ENCODE measurements around the gene FHL2. TPM values are rescaled to one million over a fixed set of nuclear protein-coding genes. Genes with fewer than 3 reads are reported as not detected.
A peak's percentile ranks its signal among the peaks of the same experiment; 100 is the strongest.

FHL2 gene
- total and polyA plus RNA-seq, 7 donors = 24.7 to 114 (median 35.4) TPM

DNA sequence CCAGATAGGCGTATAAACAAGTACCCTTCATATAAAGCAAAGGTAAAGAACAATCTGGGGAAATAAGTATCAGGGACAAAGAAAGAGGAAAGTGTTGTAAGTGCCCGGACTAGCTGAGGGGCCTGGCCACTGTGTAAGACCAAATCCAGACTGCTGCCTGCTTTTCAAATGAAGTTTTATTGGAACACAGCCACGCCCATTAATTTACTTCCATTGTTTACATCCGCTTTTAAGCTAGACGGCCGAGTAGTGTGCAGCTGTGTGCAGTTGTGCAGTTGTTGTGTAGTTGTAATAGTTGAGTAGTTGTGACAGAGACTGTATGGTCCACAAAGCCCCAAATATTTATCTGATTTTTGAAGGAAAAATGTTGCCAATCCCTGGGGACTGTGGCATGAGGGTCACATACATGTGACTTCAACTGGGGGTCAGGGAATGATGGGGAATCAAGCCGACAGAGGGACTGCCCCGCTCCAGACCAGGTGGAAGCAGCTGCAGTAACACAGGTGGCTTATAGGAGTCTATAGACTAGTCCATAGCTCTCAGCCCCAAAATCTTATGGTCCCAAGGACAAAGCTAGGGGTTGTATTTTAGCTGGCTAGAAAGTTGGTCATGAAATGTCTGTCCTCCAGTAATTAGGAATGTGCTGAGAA is 30.0 kb downstream of the FHL2 start:
- Histone ChIP-seq H3K36me3 (ENCODE audit: insufficient read depth in 1 of 2, low read depth in 1 of 2) (peaks cover 6 to 62% of the 10 kb centered on the region in 2 donors), H3K4me1 (peaks cover 10% of the 10 kb centered on the region), H3K9me3 (no peaks in the 10 kb centered on the region), H3K27ac (no peak overlapping the region), H3K4me3 (no peak overlapping the region), H3K27me3 (ENCODE audit: insufficient read depth in 3 of 3, low read length in 2 of 3) (no peaks in the 10 kb centered on the region)
- intact Hi-C loops (cut with DNase I) = loop anchor here (1.0 to 2.0 kb wide), 2 partner anchors 152 to 154 kb away; no protein-coding TSS in a partner anchor
- WGBS, 3 donors = 74 to 76% (median 74%) methylated on average over 8 of the region's 8 CpGs
- DNase-seq (no peak), ATAC-seq (no peak)
- TF ChIP-seq, protein P1, sequence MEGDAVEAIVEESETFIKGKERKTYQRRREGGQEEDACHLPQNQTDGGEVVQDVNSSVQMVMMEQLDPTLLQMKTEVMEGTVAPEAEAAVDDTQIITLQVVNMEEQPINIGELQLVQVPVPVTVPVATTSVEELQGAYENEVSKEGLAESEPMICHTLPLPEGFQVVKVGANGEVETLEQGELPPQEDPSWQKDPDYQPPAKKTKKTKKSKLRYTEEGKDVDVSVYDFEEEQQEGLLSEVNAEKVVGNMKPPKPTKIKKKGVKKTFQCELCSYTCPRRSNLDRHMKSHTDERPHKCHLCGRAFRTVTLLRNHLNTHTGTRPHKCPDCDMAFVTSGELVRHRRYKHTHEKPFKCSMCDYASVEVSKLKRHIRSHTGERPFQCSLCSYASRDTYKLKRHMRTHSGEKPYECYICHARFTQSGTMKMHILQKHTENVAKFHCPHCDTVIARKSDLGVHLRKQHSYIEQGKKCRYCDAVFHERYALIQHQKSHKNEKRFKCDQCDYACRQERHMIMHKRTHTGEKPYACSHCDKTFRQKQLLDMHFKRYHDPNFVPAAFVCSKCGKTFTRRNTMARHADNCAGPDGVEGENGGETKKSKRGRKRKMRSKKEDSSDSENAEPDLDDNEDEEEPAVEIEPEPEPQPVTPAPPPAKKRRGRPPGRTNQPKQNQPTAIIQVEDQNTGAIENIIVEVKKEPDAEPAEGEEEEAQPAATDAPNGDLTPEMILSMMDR (IDR thresholded peaks at IDR 0.05) = no peak

DNA sequence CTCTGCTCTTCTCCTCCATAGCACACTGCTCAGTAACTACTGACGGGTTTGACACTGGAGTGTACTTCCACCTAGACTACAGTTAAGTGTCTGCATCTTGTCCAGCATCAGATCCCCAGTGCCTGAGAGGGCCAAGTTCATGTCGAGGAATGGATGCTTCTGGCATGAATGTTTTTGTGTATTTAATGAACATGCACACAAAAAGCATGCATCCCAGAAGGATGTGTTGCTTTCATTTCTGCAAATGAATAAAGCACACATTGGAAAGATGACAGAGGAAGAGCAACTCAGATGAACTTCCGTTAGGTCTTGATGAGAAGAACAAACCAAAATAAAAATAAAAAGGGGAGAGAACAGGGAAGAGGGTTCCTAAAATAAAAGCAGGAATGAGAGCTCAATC is 33.6 kb downstream of the FHL2 start:
- intact Hi-C loops (cut with DNase I) = no loop called here
- H3K36me3 ChIP-seq (ENCODE audit: insufficient read depth in 1 of 2, low read depth in 1 of 2) = peaks cover 6 to 87% of the 10 kb centered on the region in 2 donors
- no peak for DNase-seq
- TF ChIP-seq, protein P1 (IDR thresholded peaks at IDR 0.05) = no peak
- no peaks in the 10 kb centered on the region for H3K4me1 ChIP-seq
- WGBS, 3 donors = 68 to 76% (median 71%) methylated on average over 3 of the region's 3 CpGs
- H3K27me3 ChIP-seq (ENCODE audit: insufficient read depth in 3 of 3, low read length in 2 of 3) = no peaks in the 10 kb centered on the region
- no peak overlapping the region for H3K4me3 ChIP-seq
- no peak overlapping the region for H3K27ac ChIP-seq
- no peak for ATAC-seq
- no peaks in the 10 kb centered on the region for H3K9me3 ChIP-seq

DNA sequence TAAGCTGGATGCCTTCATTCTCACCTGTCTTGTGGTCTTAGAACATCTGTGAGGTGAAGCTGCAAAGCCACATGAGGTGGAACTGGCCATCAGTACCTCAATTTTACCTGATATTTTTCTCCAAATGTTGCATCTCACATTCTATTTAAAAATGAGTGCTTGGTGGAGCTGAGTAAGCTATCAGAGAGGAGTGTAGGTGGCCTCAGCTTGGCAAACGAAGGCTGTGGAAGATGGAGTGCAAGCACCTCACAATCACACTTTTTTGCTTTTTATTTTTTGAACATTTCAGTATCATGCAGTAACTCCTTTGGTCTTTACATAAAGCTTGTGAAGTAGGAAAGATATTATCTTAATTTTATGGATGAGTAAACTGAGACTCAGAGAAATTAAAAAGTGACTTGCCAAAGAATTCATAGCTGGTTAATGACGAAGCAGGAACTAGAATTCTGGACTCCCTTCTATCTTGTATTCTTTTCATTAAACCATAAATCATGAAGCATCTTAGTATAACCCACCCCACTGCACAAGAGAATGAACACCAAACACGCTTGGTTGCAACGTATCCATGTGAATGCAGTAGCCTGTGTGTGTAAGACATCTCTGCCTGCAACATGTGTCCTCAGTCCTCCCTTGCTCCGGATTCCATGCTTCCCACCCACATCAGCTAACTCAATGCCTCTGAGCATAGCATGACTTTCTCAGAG is 34.3 kb downstream of the FHL2 start:
- no peak overlapping the region for H3K27ac ChIP-seq
- no peaks in the 10 kb centered on the region for H3K9me3 ChIP-seq
- 74 to 80% (median 79%) methylated on average over 5 of the region's 5 CpGs for WGBS, 3 donors
- DNase-seq (no peak), ATAC-seq (no peak)
- TF ChIP-seq, protein P1 (IDR thresholded peaks at IDR 0.05) = no peak
- intact Hi-C loops (cut with DNase I) = no loop called here
- H3K36me3 ChIP-seq (ENCODE audit: insufficient read depth in 1 of 2, low read depth in 1 of 2) = peaks cover 6 to 92% of the 10 kb centered on the region in 2 donors
- H3K4me3 ChIP-seq = no peak overlapping the region
- H3K4me1 ChIP-seq = no peaks in the 10 kb centered on the region
- H3K27me3 ChIP-seq (ENCODE audit: insufficient read depth in 3 of 3, low read length in 2 of 3) = no peaks in the 10 kb centered on the region

DNA sequence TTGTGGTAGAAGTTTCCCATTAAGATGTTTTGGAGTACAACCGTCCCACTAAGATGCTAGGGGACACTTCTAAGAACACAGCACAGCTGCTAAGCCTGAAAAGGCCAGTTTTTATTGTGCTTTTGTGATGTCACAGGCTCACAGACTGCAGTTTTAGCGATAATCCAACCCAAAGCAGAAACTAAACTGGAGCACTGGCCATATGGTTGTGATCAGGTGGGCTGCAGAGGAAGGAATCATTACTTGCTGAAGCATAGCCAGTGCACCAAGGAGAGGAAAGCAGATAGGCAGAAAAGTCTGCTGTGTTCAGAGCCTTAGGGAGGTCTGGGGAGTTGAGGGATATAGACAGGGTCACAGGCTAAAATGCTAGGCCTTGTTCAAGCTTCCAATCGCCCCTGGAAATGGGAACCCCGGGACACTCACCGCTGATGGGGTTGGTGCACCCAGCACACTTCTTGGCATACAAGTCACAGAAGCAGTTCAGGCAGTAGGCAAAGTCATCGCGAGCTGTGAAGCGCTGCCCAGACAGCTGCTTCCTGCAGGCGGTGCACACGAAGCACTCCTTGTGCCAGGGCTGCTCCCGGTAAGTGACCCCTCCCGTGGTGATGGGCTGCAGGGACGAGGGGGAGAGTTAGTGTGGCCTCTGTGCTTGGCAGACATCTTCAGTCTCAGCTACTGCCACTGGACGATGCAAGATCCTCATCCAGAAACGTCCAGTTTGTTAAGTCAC is 35.8 kb downstream of the FHL2 start:
- DNase-seq (no peak), ATAC-seq (peak; percentile 49 to 67 (median 60))
- intact Hi-C loops (cut with DNase I) = no loop called here
- Histone ChIP-seq H3K4me3 (no peak overlapping the region), H3K27me3 (ENCODE audit: insufficient read depth in 3 of 3, low read length in 2 of 3) (no peaks in the 10 kb centered on the region), H3K36me3 (ENCODE audit: insufficient read depth in 1 of 2, low read depth in 1 of 2) (peaks cover 3 to 91% of the 10 kb centered on the region in 2 donors), H3K27ac (peak overlapping the region; percentile 13), H3K4me1 (no peaks in the 10 kb centered on the region), H3K9me3 (no peaks in the 10 kb centered on the region)
- TF ChIP-seq, protein P1 (IDR thresholded peaks at IDR 0.05) = no peak
- 29 to 37% (median 37%) methylated on average over 14 to 15 of the region's 15 CpGs for WGBS, 3 donors
